Measurements from ENCODE around the gene ASF1B. TPM values are rescaled to one million over a fixed set of nuclear protein-coding genes. Genes with fewer than 3 reads are reported as not detected.
"Not testable (repeated sequence)": the region's sequence is repeated elsewhere in the genome, so short reads cannot be mapped to it uniquely, and the experiment has no call there.

Gene ASF1B
- total RNA-seq (2021) (67.4 and 71.2 TPM in 2 replicates), Bru-seq, nascent RNA (percentile 76 among the genes with signal in this experiment), BruChase-seq, experiment 1, labeled RNA remaining after a 2-hour chase (percentile 67 among the genes with signal in this experiment), BruChase-seq, experiment 2, labeled RNA remaining after a 6-hour chase (percentile 89 among the genes with signal in this experiment)
- long read RNA-seq, transcript ASF1B-201 (4 exons, 2,059 nt): major isoform, 200 of 212 reads
- long read RNA-seq, partial matches to known transcripts: 2 of 212 reads
- long read RNA-seq, other reads (novel, unspliced or antisense): 7 of 212 reads

- Histone ChIP-seq H3K4me1 (replicated peaks; ENCODE audit: insufficient read depth) (peaks cover 29% of the 10 kb centered on the region), H2AFZ (peak within 1 kb of the TSS; percentile 84), H3F3A (ENCODE audit: insufficient read depth, low read depth) (peaks cover 48% of the 10 kb centered on the region), H3K27ac (peak within 1 kb of the TSS; percentile 80), H3K4me3 (peak within 1 kb of the TSS; percentile 79), H3K27me3 (ENCODE audit: insufficient read depth, low read depth) (no peaks in the 10 kb centered on the region), H3K79me2 (ENCODE audit: low read depth) (peaks cover 38% of the 10 kb centered on the region), H3K9me3 (ENCODE audit: insufficient read depth, low read depth) (no peaks in the 10 kb centered on the region), H3K36me3 (ENCODE audit: low read depth) (no peaks in the 10 kb centered on the region), H4K20me1 (ENCODE audit: insufficient read depth) (no peaks in the 10 kb centered on the region), H3K9me2 (ENCODE audit: insufficient read depth) (no peaks in the 10 kb centered on the region), H3K4me2 (peak within 1 kb of the TSS; percentile 88)
- ChIA-PET POLR2A (ENCODE audit: unreplicated experiment) (interaction anchor here (0.5 to 1.0 kb wide), 17 partner anchors 9 to 1699 kb away, joined by 3 to 7 read pairs (median 4); no protein-coding TSS in a partner anchor), CTCF (interaction anchor here (0.5 to 1.2 kb wide), 16 partner anchors 13 to 1096 kb away, joined by 3 to 11 read pairs (median 4); partner anchors contain the start of genes ADGRE5, EPHX3 and ZNF333)
- intact Hi-C loops (cut with micrococcal nuclease; ENCODE audit: unreplicated experiment): loop anchor here (1.0 to 10.0 kb wide), 10 partner anchors 56 to 1016 kb away; partner anchors contain the start of genes DNAJB1, NDUFB7 and PTGER1
- DNase-seq: peak; percentile 98 to 99
- BruUV-seq (replicated peaks): no TSS peak
- TF ChIP-seq EZH2 (IDR thresholded peaks at IDR 0.05; ENCODE audit: low read depth): no peak
- TF ChIP-seq CTCF (conservative IDR thresholded peaks at IDR 0.05): peak; percentile 65
Measured at GRCh38 chr19:14136509-14137281, at the start of gene ASF1B. Gene ASF1B (minus strand): TSS chr19:14136589. CDS start chr19:14136456, 133 bp downstream.

DNA sequence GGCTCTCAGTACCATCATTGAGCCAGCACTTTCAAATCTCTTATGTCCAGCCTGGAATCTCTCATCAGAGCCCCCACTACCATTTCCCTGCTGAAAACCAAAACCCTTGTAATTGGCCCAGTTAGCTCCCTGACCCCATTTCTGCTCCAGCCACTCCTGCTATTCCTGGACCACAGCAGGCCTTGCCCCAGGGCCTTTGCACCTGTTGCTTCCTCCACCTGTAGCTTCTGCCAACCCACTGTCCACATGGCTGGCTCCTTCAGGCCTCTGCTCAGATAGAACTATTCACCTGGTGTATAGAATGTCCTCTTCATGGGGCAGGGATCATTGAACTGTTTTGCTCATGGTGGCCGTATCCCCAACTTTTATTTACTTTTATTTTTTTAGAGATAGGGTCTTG lies 49.3 kb upstream of the ASF1B start:
- H3K4me1 ChIP-seq (replicated peaks; ENCODE audit: insufficient read depth); H3K9me2 ChIP-seq (ENCODE audit: insufficient read depth); H3K27ac ChIP-seq; DNase-seq; H2AFZ ChIP-seq; H3K9me3 ChIP-seq (ENCODE audit: insufficient read depth, low read depth); H3F3A ChIP-seq (ENCODE audit: insufficient read depth, low read depth); intact Hi-C loops (cut with micrococcal nuclease; ENCODE audit: unreplicated experiment); POLR2A ChIA-PET (ENCODE audit: unreplicated experiment); H4K20me1 ChIP-seq (ENCODE audit: insufficient read depth); H3K4me3 ChIP-seq; H3K36me3 ChIP-seq (ENCODE audit: low read depth); CTCF ChIA-PET; BruUV-seq (replicated peaks); H3K27me3 ChIP-seq (ENCODE audit: insufficient read depth, low read depth); H3K4me2 ChIP-seq; H3K79me2 ChIP-seq (ENCODE audit: low read depth): not testable (repeated sequence)

GRCh38 chr19:14185158-14185557 lies 48.8 kb upstream of the ASF1B start:
- CTCF ChIA-PET: no interaction called here
- no peak overlapping the region for H2AFZ ChIP-seq

More at GRCh38 chr19:14185158-14185557, 48.8 kb upstream of the ASF1B start:
- no peak for DNase-seq
- no peaks in the 10 kb centered on the region for H3K9me3 ChIP-seq (ENCODE audit: insufficient read depth, low read depth)
- no peaks in the 10 kb centered on the region for H3F3A ChIP-seq (ENCODE audit: insufficient read depth, low read depth)
- no peak overlapping the region for H3K4me2 ChIP-seq
- TF ChIP-seq CTCF (conservative IDR thresholded peaks at IDR 0.05) (no peak), EZH2 (IDR thresholded peaks at IDR 0.05; ENCODE audit: low read depth) (no peak)
- no peak overlapping the region for H3K4me3 ChIP-seq
- H3K27me3 ChIP-seq (ENCODE audit: insufficient read depth, low read depth): no peaks in the 10 kb centered on the region
- H3K4me1 ChIP-seq (replicated peaks; ENCODE audit: insufficient read depth): no peaks in the 10 kb centered on the region
- no TSS peak for BruUV-seq (replicated peaks)
- H3K79me2 ChIP-seq (ENCODE audit: low read depth): no peaks in the 10 kb centered on the region
- no peaks in the 10 kb centered on the region for H3K9me2 ChIP-seq (ENCODE audit: insufficient read depth)
- H3K27ac ChIP-seq: no peak overlapping the region
- 0 out of 2 replicates have a peak, but pooled peaks cover 6% of the 10 kb centered on the region for H4K20me1 ChIP-seq (ENCODE audit: insufficient read depth)
- intact Hi-C loops (cut with micrococcal nuclease; ENCODE audit: unreplicated experiment): no loop called here
- H3K36me3 ChIP-seq (ENCODE audit: low read depth): no peaks in the 10 kb centered on the region
- POLR2A ChIA-PET (ENCODE audit: unreplicated experiment): no interaction called here
